GM12874 (cell line): ENCODE data around the gene DNAJC27.

Experiments
- CTCF ChIP-seq: IDR thresholded peaks from 2 replicates; pipeline ENCODE4 v1.5.1; 2011; ENCODE audit warnings: low read depth, mild to moderate bottlenecking, control low read depth, low read length, moderate library complexity; ENCODE audit not compliant: insufficient read depth

DNAJC27 gene

GRCh38 chr2:24913911-24914310, 57.8 kb downstream of the DNAJC27 start:
- no peak for TF ChIP-seq CTCF

GRCh38 chr2:24912986-24913385, 58.8 kb downstream of the DNAJC27 start:
- no peak for TF ChIP-seq CTCF

- no peak for TF ChIP-seq CTCF
Observed at GRCh38 chr2:24912523-24912922, 59.2 kb downstream of the DNAJC27 start.

- no peak for TF ChIP-seq CTCF
Observed at GRCh38 chr2:24910245-24910644, 61.5 kb downstream of the DNAJC27 start.

DNA sequence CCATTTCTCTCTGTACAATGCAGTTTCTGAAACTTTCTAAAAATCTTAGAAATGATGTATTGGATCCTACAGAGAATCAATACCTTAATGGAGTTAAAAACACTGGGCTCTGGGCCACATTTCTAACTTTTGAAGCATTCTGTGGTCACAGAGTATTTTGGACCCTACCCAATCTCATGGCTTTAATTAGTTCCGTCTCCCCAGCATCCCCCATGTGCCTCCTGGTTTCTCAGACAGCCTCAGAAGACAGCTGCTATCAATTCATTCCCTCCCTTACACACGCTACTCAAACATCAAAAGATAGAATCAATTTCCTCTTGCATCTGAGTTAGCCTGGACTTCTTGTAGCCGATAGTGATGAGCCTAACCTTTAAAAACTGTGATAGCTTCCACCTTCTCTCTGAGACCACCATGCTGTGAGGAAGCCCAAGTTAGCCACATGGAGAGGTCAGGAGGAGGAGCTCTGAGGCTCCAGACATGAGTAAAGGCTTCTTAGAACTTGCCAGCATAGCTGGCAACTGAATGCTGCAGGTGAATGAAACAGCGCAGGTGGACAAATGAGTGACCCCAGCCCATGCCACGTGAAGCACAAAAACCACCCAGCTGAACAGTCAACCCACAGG, 62.1 kb downstream of the DNAJC27 start:
- TF ChIP-seq CTCF: no peak

GRCh38 chr2:24908461-24908901, 63.3 kb downstream of the DNAJC27 start:
- TF ChIP-seq CTCF: no peak

GRCh38 chr2:24907116-24907515, 64.6 kb downstream of the DNAJC27 start:
- no peak for TF ChIP-seq CTCF
